ENCODE measurements around the gene TOP3B. TPM values are rescaled to one million over a fixed set of nuclear protein-coding genes. Genes with fewer than 3 reads are reported as not detected.

The TOP3B gene
- total and polyA plus RNA-seq, 2 donors (not counting 1 experiment from before 2014, with no cell fraction given) = 7.4 to 16.5 TPM

GRCh38 chr22:22018825-22019658, 36.5 kb upstream of the TOP3B start:
- peaks cover 6% of the 10 kb centered on the region for H3K27me3 ChIP-seq (ENCODE audit: control insufficient read depth, insufficient read depth, low read length)
- no peaks in the 10 kb centered on the region for H3K36me3 ChIP-seq (ENCODE audit: control insufficient read depth, insufficient read depth, low read length)
- no peaks in the 10 kb centered on the region for H3K4me1 ChIP-seq (ENCODE audit: control insufficient read depth, extremely low read depth, insufficient read depth, low read length)
- no peak overlapping the region for H3K27ac ChIP-seq (ENCODE audit: insufficient read depth, low read length)
- TF ChIP-seq, protein P1, sequence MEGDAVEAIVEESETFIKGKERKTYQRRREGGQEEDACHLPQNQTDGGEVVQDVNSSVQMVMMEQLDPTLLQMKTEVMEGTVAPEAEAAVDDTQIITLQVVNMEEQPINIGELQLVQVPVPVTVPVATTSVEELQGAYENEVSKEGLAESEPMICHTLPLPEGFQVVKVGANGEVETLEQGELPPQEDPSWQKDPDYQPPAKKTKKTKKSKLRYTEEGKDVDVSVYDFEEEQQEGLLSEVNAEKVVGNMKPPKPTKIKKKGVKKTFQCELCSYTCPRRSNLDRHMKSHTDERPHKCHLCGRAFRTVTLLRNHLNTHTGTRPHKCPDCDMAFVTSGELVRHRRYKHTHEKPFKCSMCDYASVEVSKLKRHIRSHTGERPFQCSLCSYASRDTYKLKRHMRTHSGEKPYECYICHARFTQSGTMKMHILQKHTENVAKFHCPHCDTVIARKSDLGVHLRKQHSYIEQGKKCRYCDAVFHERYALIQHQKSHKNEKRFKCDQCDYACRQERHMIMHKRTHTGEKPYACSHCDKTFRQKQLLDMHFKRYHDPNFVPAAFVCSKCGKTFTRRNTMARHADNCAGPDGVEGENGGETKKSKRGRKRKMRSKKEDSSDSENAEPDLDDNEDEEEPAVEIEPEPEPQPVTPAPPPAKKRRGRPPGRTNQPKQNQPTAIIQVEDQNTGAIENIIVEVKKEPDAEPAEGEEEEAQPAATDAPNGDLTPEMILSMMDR (conservative IDR thresholded peaks at IDR 0.05 in 1 of 2, IDR thresholded peaks at IDR 0.05 in 1 of 2; ENCODE audit: low read depth in 1 of 2, low read length in 2 of 2) = no peak
- TF ChIP-seq EZH2 (IDR thresholded peaks at IDR 0.05; ENCODE audit: low read length, missing control alignments) = no peak
- no peak overlapping the region for H3K9ac ChIP-seq (ENCODE audit: insufficient read depth, low read length)
- H3K4me2 ChIP-seq (ENCODE audit: extremely low read depth, insufficient read depth, low read length) = no peak overlapping the region
- no peaks in the 10 kb centered on the region for H4K20me1 ChIP-seq (ENCODE audit: control insufficient read depth, extremely low read depth, insufficient read depth, low read length)
- no peak overlapping the region for H2AFZ ChIP-seq (ENCODE audit: low read length)
- no peak overlapping the region for H3K4me3 ChIP-seq (replicated peaks in 1 of 4; ENCODE audit: control extremely low read depth in 1 of 4, insufficient read depth in 1 of 4, low read depth in 3 of 4, low read length in 4 of 4)
- H3K79me2 ChIP-seq (ENCODE audit: control insufficient read depth, insufficient read depth, low read length) = no peaks in the 10 kb centered on the region
- DNase-seq (ENCODE audit: low read depth in 2 of 2) = no peak
- no peaks in the 10 kb centered on the region for H3K9me3 ChIP-seq (ENCODE audit: control insufficient read depth, insufficient read depth, low read depth, low read length)

- H3K9me3 ChIP-seq (ENCODE audit: control insufficient read depth, insufficient read depth, low read depth, low read length) = no peaks in the 10 kb centered on the region
- no peak overlapping the region for H3K9ac ChIP-seq (ENCODE audit: insufficient read depth, low read length)
- H2AFZ ChIP-seq (ENCODE audit: low read length) = no peak overlapping the region
- DNase-seq (ENCODE audit: low read depth in 2 of 2) = no peak
- no peaks in the 10 kb centered on the region for H4K20me1 ChIP-seq (ENCODE audit: control insufficient read depth, extremely low read depth, insufficient read depth, low read length)
- H3K4me1 ChIP-seq (ENCODE audit: control insufficient read depth, extremely low read depth, insufficient read depth, low read length) = no peaks in the 10 kb centered on the region
- no peaks in the 10 kb centered on the region for H3K79me2 ChIP-seq (ENCODE audit: control insufficient read depth, insufficient read depth, low read length)
- H3K4me3 ChIP-seq (replicated peaks in 1 of 4; ENCODE audit: control extremely low read depth in 1 of 4, insufficient read depth in 1 of 4, low read depth in 3 of 4, low read length in 4 of 4) = no peak overlapping the region
- H3K4me2 ChIP-seq (ENCODE audit: extremely low read depth, insufficient read depth, low read length) = no peak overlapping the region
- H3K27me3 ChIP-seq (ENCODE audit: control insufficient read depth, insufficient read depth, low read length) = peaks cover 3% of the 10 kb centered on the region
- no peak for TF ChIP-seq EZH2 (IDR thresholded peaks at IDR 0.05; ENCODE audit: low read length, missing control alignments)
- TF ChIP-seq, protein P1 (conservative IDR thresholded peaks at IDR 0.05 in 1 of 2, IDR thresholded peaks at IDR 0.05 in 1 of 2; ENCODE audit: low read depth in 1 of 2, low read length in 2 of 2) = no peak
- H3K36me3 ChIP-seq (ENCODE audit: control insufficient read depth, insufficient read depth, low read length) = no peaks in the 10 kb centered on the region
- H3K27ac ChIP-seq (ENCODE audit: insufficient read depth, low read length) = no peak overlapping the region
These were observed 33.0 kb upstream of the TOP3B start for GRCh38 chr22:22015631-22016030.

- Histone ChIP-seq H3K79me2 (ENCODE audit: control insufficient read depth, insufficient read depth, low read length) (no peaks in the 10 kb centered on the region), H3K9ac (ENCODE audit: insufficient read depth, low read length) (no peak overlapping the region), H3K9me3 (ENCODE audit: control insufficient read depth, insufficient read depth, low read depth, low read length) (no peaks in the 10 kb centered on the region), H3K4me3 (replicated peaks in 1 of 4; ENCODE audit: control extremely low read depth in 1 of 4, insufficient read depth in 1 of 4, low read depth in 3 of 4, low read length in 4 of 4) (no peak overlapping the region), H2AFZ (ENCODE audit: low read length) (no peak overlapping the region), H3K27me3 (ENCODE audit: control insufficient read depth, insufficient read depth, low read length) (peaks cover 3% of the 10 kb centered on the region), H3K36me3 (ENCODE audit: control insufficient read depth, insufficient read depth, low read length) (no peaks in the 10 kb centered on the region), H3K27ac (ENCODE audit: insufficient read depth, low read length) (no peak overlapping the region), H3K4me2 (ENCODE audit: extremely low read depth, insufficient read depth, low read length) (no peak overlapping the region), H4K20me1 (ENCODE audit: control insufficient read depth, extremely low read depth, insufficient read depth, low read length) (no peaks in the 10 kb centered on the region), H3K4me1 (ENCODE audit: control insufficient read depth, extremely low read depth, insufficient read depth, low read length) (no peaks in the 10 kb centered on the region)
- DNase-seq (ENCODE audit: low read depth in 2 of 2) = no peak
- TF ChIP-seq, protein P1 (conservative IDR thresholded peaks at IDR 0.05 in 1 of 2, IDR thresholded peaks at IDR 0.05 in 1 of 2; ENCODE audit: low read depth in 1 of 2, low read length in 2 of 2) = no peak
- TF ChIP-seq EZH2 (IDR thresholded peaks at IDR 0.05; ENCODE audit: low read length, missing control alignments) = no peak
These were observed 31.7 kb upstream of the TOP3B start for GRCh38 chr22:22014285-22014659.

All from fibroblast of lung (primary cell).